Neuronal stem cell (in vitro differentiated cells): ENCODE data around the gene STXBP1.

Source experiments
- DNase-seq: peaks from one replicate; pipeline ENCODE4 v3.0.0-alpha.2; 2013; ENCODE audit warnings: low spot score
- H2AFZ ChIP-seq: one replicate; pipeline ENCODE4 v1.6.1; 2013; ENCODE audit warnings: mild to moderate bottlenecking, low read length, inconsistent platforms
- H2AK5ac ChIP-seq: 2 replicates; pipeline ENCODE4 v1.6.1; 2013; ENCODE audit warnings: low read depth, mild to moderate bottlenecking, inconsistent platforms, low read length, moderate library complexity, mixed read lengths
- H2BK120ac ChIP-seq: 2 replicates; pipeline ENCODE4 v1.6.1; 2013; ENCODE audit warnings: low read depth, mild to moderate bottlenecking, inconsistent platforms, low read length, moderate library complexity, mixed read lengths
- H2BK12ac ChIP-seq: one replicate; pipeline ENCODE4 v1.6.1; 2013; ENCODE audit warnings: low read length, inconsistent platforms
- H2BK15ac ChIP-seq: 2 replicates; pipeline ENCODE4 v1.6.1; 2013; ENCODE audit warnings: mild to moderate bottlenecking, low read length, inconsistent platforms, mixed read lengths
- H2BK5ac ChIP-seq: one replicate; pipeline ENCODE4 v1.6.1; 2013; ENCODE audit warnings: inconsistent platforms, mild to moderate bottlenecking, low read length, moderate library complexity
- H3K14ac ChIP-seq: one replicate; pipeline ENCODE4 v1.6.1; 2013; ENCODE audit warnings: low read length, inconsistent platforms
- H3K18ac ChIP-seq: 2 replicates; pipeline ENCODE4 v1.6.1; 2013; ENCODE audit warnings: low read length, inconsistent platforms
- H3K23ac ChIP-seq: 2 replicates; pipeline ENCODE4 v1.6.1; 2013; ENCODE audit warnings: low read depth, mild to moderate bottlenecking, mixed read lengths, low read length, inconsistent platforms; ENCODE audit not compliant: poor library complexity
- H3K27ac ChIP-seq: replicated peaks from 3 replicates; pipeline ENCODE4 v1.5.1; 2013; ENCODE audit warnings: low read length, inconsistent platforms
- H3K27me3 ChIP-seq, 3 experiments: 2 replicates each; pipeline ENCODE4 v1.6.1; 2013; ENCODE audit warnings: low read length in 3 of 3, mild to moderate bottlenecking in 2 of 3, inconsistent platforms in 1 of 3, low read depth in 1 of 3, mixed read lengths in 1 of 3, moderate library complexity in 1 of 3; ENCODE audit not compliant: control insufficient read depth in 3 of 3, insufficient read depth in 3 of 3
- H3K36me3 ChIP-seq, 2 donors: replicated peaks in 1 of 2; 2 replicates each; pipeline ENCODE4 v1.6.1; 2013; ENCODE audit warnings: low read length in 2 of 2; ENCODE audit not compliant: control insufficient read depth in 2 of 2, insufficient read depth in 2 of 2
- H3K4ac ChIP-seq: 2 replicates; pipeline ENCODE4 v1.6.1; 2013; ENCODE audit warnings: inconsistent platforms, mild to moderate bottlenecking, low read length, moderate library complexity
- H3K4me1 ChIP-seq, 2 donors: 1 replicate in 1 of 2; 2 replicates in 1 of 2; pipeline ENCODE4 v1.6.1; 2013; ENCODE audit warnings: low read length in 2 of 2, low read depth in 1 of 2; ENCODE audit not compliant: control insufficient read depth in 2 of 2, insufficient read depth in 1 of 2
- H3K4me2 ChIP-seq: one replicate; pipeline ENCODE4 v1.6.1; 2013; ENCODE audit warnings: mild to moderate bottlenecking, low read length, inconsistent platforms; ENCODE audit not compliant: insufficient read depth, poor library complexity, severe bottlenecking
- H3K4me3 ChIP-seq, 2 donors: 2 replicates each; pipeline ENCODE4 v1.5.1; 2013; ENCODE audit warnings: low read length in 2 of 2, mild to moderate bottlenecking in 2 of 2, inconsistent platforms in 1 of 2, moderate library complexity in 1 of 2
- H3K79me1 ChIP-seq: one replicate; pipeline ENCODE4 v1.6.1; 2013; ENCODE audit warnings: low read depth, mild to moderate bottlenecking, inconsistent platforms, low read length, moderate library complexity
- H3K9ac ChIP-seq: one replicate; pipeline ENCODE4 v1.6.1; 2013; ENCODE audit warnings: mild to moderate bottlenecking, low read depth, low read length, inconsistent platforms; ENCODE audit not compliant: poor library complexity
- H3K9me3 ChIP-seq, 2 donors: replicated peaks in 1 of 2; 2 replicates each; pipeline versions ENCODE3 to v1.6.1; 2013; ENCODE audit warnings: low read length in 2 of 2, mild to moderate bottlenecking in 2 of 2, inconsistent platforms in 1 of 2, low read depth in 1 of 2, mixed read lengths in 1 of 2, moderate library complexity in 1 of 2; ENCODE audit not compliant: control insufficient read depth in 2 of 2, insufficient read depth in 1 of 2
- H4K8ac ChIP-seq: one replicate; pipeline ENCODE4 v1.6.1; 2013; ENCODE audit warnings: low read depth, mild to moderate bottlenecking, inconsistent platforms, low read length, moderate library complexity
- H4K91ac ChIP-seq: one replicate; pipeline ENCODE4 v1.6.1; 2013; ENCODE audit warnings: low read length, low read depth, mild to moderate bottlenecking, inconsistent platforms; ENCODE audit not compliant: poor library complexity
- WGBS, 2 donors: extraction: QIAGEN DNeasy Blood & Tissue Kit; methylation state at CpG; one replicate each; pipeline ENCODE4 v1.1.7; 2013; ENCODE audit warnings: missing lambda C conversion rate in 2 of 2, mixed read lengths in 1 of 2; ENCODE audit not compliant: insufficient read length in 2 of 2, insufficient replicate concordance in 1 of 2; ENCODE audit errors: extremely low coverage in 2 of 2; 5-methylcytosine and 5-hydroxymethylcytosine counted together

STXBP1 gene

DNA sequence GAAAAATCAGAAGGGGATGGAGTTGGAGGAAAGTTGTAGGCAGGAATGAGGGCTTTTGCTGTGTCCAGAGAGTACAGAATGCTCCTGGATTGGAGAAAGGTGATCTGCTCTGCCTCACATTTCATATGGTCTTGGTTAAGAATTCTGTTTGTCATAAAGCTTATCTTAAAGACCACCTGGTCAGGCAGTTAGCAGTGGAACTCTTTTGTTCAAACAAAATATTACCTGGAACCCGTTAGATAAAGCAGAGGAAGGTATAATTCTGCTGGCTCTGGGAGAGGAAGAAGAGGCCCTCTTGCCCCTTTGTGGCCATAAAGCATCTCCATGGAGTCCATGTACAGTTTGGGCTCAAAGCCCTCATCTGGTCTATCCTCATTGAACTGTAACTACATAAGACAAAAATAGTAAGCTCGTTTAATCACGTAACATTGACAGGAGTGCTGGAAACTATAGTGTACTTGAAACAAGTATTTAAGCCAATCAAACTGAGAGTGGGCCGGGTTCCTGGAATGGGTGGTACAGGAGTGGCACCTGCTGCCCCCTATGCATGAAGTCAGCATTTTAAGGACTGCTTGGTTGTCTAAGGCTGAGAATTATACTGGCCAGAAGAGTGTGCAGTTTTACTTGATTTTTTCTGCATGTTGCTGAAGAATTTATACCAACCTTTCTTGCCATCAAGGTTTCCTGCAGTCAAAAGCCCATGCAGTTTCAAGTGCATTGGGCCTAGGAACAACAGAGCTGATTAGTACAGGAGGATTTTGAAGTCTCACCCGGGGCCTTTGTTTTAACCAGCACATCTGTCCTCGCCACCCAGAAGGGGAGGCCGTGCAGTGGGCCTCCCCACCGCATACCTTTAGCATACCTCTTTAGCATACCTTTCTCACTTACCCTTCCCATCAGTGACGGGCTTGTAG, 39.9 kb downstream of the STXBP1 start:
- peaks cover 7 to 25% of the 10 kb centered on the region in 2 donors for H3K36me3 ChIP-seq
- no peak overlapping the region for H3K4me2 ChIP-seq
- no CpG with 5 or more reads among the region's 9 CpGs for WGBS, 2 donors
- H2BK15ac ChIP-seq = no peak overlapping the region
- no peak overlapping the region for H2BK12ac ChIP-seq
- no peaks in the 10 kb centered on the region for H3K4me1 ChIP-seq
- no peak overlapping the region for H3K4me3 ChIP-seq
- H3K27ac ChIP-seq = no peak overlapping the region
- H3K27me3 ChIP-seq = no peaks in the 10 kb centered on the region
- H4K8ac ChIP-seq = no peak overlapping the region
- H3K9ac ChIP-seq = no peak overlapping the region
- H3K79me1 ChIP-seq = no peaks in the 10 kb centered on the region
- no peaks in the 10 kb centered on the region for H3K9me3 ChIP-seq
- no peak overlapping the region for H2AFZ ChIP-seq
- no peak overlapping the region for H4K91ac ChIP-seq
- no peak overlapping the region for H3K4ac ChIP-seq
- H2BK120ac ChIP-seq = no peak overlapping the region
- no peak overlapping the region for H3K14ac ChIP-seq
- no peak overlapping the region for H3K23ac ChIP-seq
- H2BK5ac ChIP-seq = no peak overlapping the region
- H2AK5ac ChIP-seq = no peak overlapping the region
- no peak for DNase-seq
- no peak overlapping the region for H3K18ac ChIP-seq

DNA sequence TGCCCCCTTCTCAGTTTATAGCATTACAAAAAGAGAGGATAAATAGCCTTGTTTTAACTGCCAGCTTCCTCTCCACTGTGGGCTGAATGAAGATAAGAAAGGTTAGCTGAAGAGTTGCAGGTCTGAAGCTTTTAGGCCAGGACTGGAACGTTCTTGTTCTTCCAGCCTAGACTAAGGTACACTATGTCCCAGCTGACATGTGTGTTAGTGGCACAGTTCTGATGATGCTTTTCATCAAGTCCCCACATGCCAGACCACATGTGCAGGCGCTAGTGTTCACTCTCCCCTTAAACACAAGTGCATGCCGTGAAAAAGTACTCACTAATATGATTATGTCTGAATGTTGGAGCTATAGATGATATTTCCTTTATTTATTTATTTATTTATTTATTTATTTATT, 40.7 kb downstream of the STXBP1 start:
- Histone ChIP-seq H2AK5ac (no peak overlapping the region), H2BK15ac (no peak overlapping the region), H3K4ac (no peak overlapping the region), H3K9ac (no peak overlapping the region), H2BK5ac (no peak overlapping the region), H3K36me3 (peaks cover 7 to 25% of the 10 kb centered on the region in 2 donors), H3K4me3 (no peak overlapping the region), H3K14ac (no peak overlapping the region), H2BK12ac (no peak overlapping the region), H4K91ac (no peak overlapping the region), H3K4me1 (no peaks in the 10 kb centered on the region), H3K18ac (no peak overlapping the region), H3K23ac (no peak overlapping the region), H3K27me3 (no peaks in the 10 kb centered on the region), H3K4me2 (no peak overlapping the region), H2BK120ac (no peak overlapping the region), H3K9me3 (no peaks in the 10 kb centered on the region), H3K27ac (no peak overlapping the region), H2AFZ (no peak overlapping the region), H3K79me1 (no peaks in the 10 kb centered on the region), H4K8ac (no peak overlapping the region)
- WGBS, 2 donors = no CpG with 5 or more reads among the region's 3 CpGs
- no peak for DNase-seq

GRCh38 chr9:127654619-127655018, 42.5 kb downstream of the STXBP1 start:
- H2AK5ac ChIP-seq = no peak overlapping the region
- H3K4me1 ChIP-seq = no peaks in the 10 kb centered on the region
- no peak overlapping the region for H2BK12ac ChIP-seq
- H2BK5ac ChIP-seq = no peak overlapping the region
- H3K9me3 ChIP-seq = no peaks in the 10 kb centered on the region
- H3K4me3 ChIP-seq = no peak overlapping the region
- no peak overlapping the region for H3K9ac ChIP-seq
- H3K18ac ChIP-seq = no peak overlapping the region
- no peak overlapping the region for H3K4me2 ChIP-seq
- no peak overlapping the region for H3K27ac ChIP-seq
- no peak for DNase-seq
- no peaks in the 10 kb centered on the region for H3K79me1 ChIP-seq
- H4K8ac ChIP-seq = no peak overlapping the region
- no peak overlapping the region for H2BK15ac ChIP-seq
- H3K4ac ChIP-seq = no peak overlapping the region
- H2AFZ ChIP-seq = no peak overlapping the region
- no peak overlapping the region for H3K14ac ChIP-seq
- H3K23ac ChIP-seq = no peak overlapping the region
- WGBS, 2 donors = no CpG with 5 or more reads among the region's 5 CpGs
- H3K36me3 ChIP-seq = peaks cover 7 to 26% of the 10 kb centered on the region in 2 donors
- H3K27me3 ChIP-seq = no peaks in the 10 kb centered on the region
- no peak overlapping the region for H2BK120ac ChIP-seq
- no peak overlapping the region for H4K91ac ChIP-seq

GRCh38 chr9:127658428-127658827, 46.4 kb downstream of the STXBP1 start:
- Histone ChIP-seq H3K27me3 (no peaks in the 10 kb centered on the region), H3K23ac (no peak overlapping the region), H2AK5ac (no peak overlapping the region), H2BK120ac (no peak overlapping the region), H3K4me2 (no peak overlapping the region), H3K9ac (no peak overlapping the region), H4K8ac (no peak overlapping the region), H2BK15ac (no peak overlapping the region), H3K4me3 (no peak overlapping the region), H2AFZ (no peak overlapping the region), H3K4me1 (peaks cover 0 to 3% of the 10 kb centered on the region in 2 donors), H3K4ac (no peak overlapping the region), H3K18ac (no peak overlapping the region), H3K79me1 (no peaks in the 10 kb centered on the region), H3K36me3 (peaks cover 10 to 39% of the 10 kb centered on the region in 2 donors), H3K9me3 (no peaks in the 10 kb centered on the region), H2BK5ac (no peak overlapping the region), H3K27ac (no peak overlapping the region), H4K91ac (no peak overlapping the region), H2BK12ac (no peak overlapping the region), H3K14ac (no peak overlapping the region)
- no peak for DNase-seq
- WGBS, 2 donors = no CpG with 5 or more reads among the region's 5 CpGs
